Small intestine (tissue), 7 donors: ENCODE measurements around the gene OR6A2. TPM values are rescaled to one million over a fixed set of nuclear protein-coding genes. Genes with fewer than 3 reads are reported as not detected.
"Not testable (repeated sequence)": the region's sequence is repeated elsewhere in the genome, so short reads cannot be mapped to it uniquely, and the experiment has no call there.

Experiments
- DNase-seq, 2 donors: peaks; one replicate each; pipeline versions ENCODE4 v3.0.0 to v3.0.0-alpha.2; 2013
- FAIRE-seq: peaks from 2 replicates; lab custom pipeline; 2012; peaks lifted over from hg19 to GRCh38; lab: Jason Lieb, UNC
- H3K27ac ChIP-seq, 3 donors: one replicate each; pipeline ENCODE4 v1.5.1; 2013; ENCODE audit warnings: low read length in 2 of 3, mild to moderate bottlenecking in 2 of 3, control low read depth in 1 of 3, inconsistent platforms in 1 of 3, low read depth in 1 of 3, moderate library complexity in 1 of 3
- H3K27me3 ChIP-seq, 3 donors: one replicate each; pipeline ENCODE4 v1.6.1; 2013; ENCODE audit warnings: low read length in 3 of 3, inconsistent platforms in 1 of 3; ENCODE audit not compliant: control insufficient read depth in 3 of 3, insufficient read depth in 3 of 3
- H3K36me3 ChIP-seq, 3 donors: one replicate each; pipeline ENCODE4 v1.6.1; 2013; ENCODE audit warnings: low read length in 3 of 3, inconsistent platforms in 1 of 3, low read depth in 1 of 3, mild to moderate bottlenecking in 1 of 3, moderate library complexity in 1 of 3; ENCODE audit not compliant: control insufficient read depth in 3 of 3, insufficient read depth in 2 of 3
- H3K4me1 ChIP-seq, 3 donors: one replicate each; pipeline ENCODE4 v1.6.1; 2013; ENCODE audit warnings: low read length in 2 of 3, inconsistent platforms in 1 of 3, low read depth in 1 of 3, mild to moderate bottlenecking in 1 of 3, moderate library complexity in 1 of 3; ENCODE audit not compliant: control insufficient read depth in 3 of 3, insufficient read depth in 2 of 3
- H3K4me3 ChIP-seq, 3 donors: one replicate each; pipeline ENCODE4 v1.5.1; 2013; ENCODE audit warnings: low read length in 3 of 3, control low read depth in 1 of 3, inconsistent platforms in 1 of 3, low read depth in 1 of 3, mild to moderate bottlenecking in 1 of 3, moderate library complexity in 1 of 3
- H3K9me3 ChIP-seq, 2 donors: one replicate each; pipeline ENCODE4 v1.6.1; 2013; ENCODE audit warnings: low read depth in 1 of 2, low read length in 1 of 2; ENCODE audit not compliant: control insufficient read depth in 2 of 2, insufficient read depth in 1 of 2
- WGBS, 3 donors: extraction: QIAGEN DNeasy Blood & Tissue Kit; methylation state at CpG; one replicate each; pipeline ENCODE4 v1.1.7; 2013; 5-methylcytosine and 5-hydroxymethylcytosine counted together
- polyA plus RNA-seq, 4 donors: library from polyadenylated mRNA; stranded (reverse) in 3 of 4; unstranded in 1 of 4; fragments of 200-250 nt in 3 of 4; fragments of 120-200 nt in 1 of 4; gene quantifications; one replicate each; pipeline versions ENCODE4 v1.2.1 to v1.2.3, GENCODE V29; 2013
- donor health status: healthy with polysubstance abuse.
- donor health status: control.
- donor health status: control.
- donor health status: Bipolar disorder and iron deficiency.
- donor health status: healthy.

OR6A2 gene
- polyA plus RNA-seq, 4 donors, result 0.03 TPM; not detected in 3

- 55 to 75% (median 69%) methylated on average over 5 of the region's 5 CpGs for WGBS, 3 donors
- H3K9me3 ChIP-seq, result no peaks in the 10 kb centered on the region
- no peaks in the 10 kb centered on the region for H3K4me1 ChIP-seq
- H3K36me3 ChIP-seq, result no peaks in the 10 kb centered on the region
- no peak overlapping the region for H3K4me3 ChIP-seq
- FAIRE-seq (no peak), DNase-seq (no peak)
- no peaks in the 10 kb centered on the region for H3K27me3 ChIP-seq
- no peak overlapping the region for H3K27ac ChIP-seq
Observed at GRCh38 chr11:6824136-6824823, 24.8 kb upstream of the OR6A2 start.

- Histone ChIP-seq H3K4me3 (no peak overlapping the region), H3K9me3 (peaks cover 0 to 8% of the 10 kb centered on the region in 2 donors), H3K27me3 (no peaks in the 10 kb centered on the region), H3K36me3 (no peaks in the 10 kb centered on the region), H3K4me1 (no peaks in the 10 kb centered on the region), H3K27ac (no peak overlapping the region)
- FAIRE-seq (no peak), DNase-seq (no peak)
- 86 to 92% (median 90%) methylated on average over 5 of the region's 5 CpGs for WGBS, 3 donors
Observed at GRCh38 chr11:6818967-6819366, 19.5 kb upstream of the OR6A2 start.

GRCh38 chr11:6817694-6818093 lies 18.2 kb upstream of the OR6A2 start:
- Histone ChIP-seq H3K27ac (no peak overlapping the region), H3K27me3 (peaks cover 0 to 1% (median 0%) of the 10 kb centered on the region in 3 donors), H3K9me3 (peaks cover 0 to 8% of the 10 kb centered on the region in 2 donors), H3K4me3 (no peak overlapping the region), H3K4me1 (no peaks in the 10 kb centered on the region), H3K36me3 (no peaks in the 10 kb centered on the region)
- FAIRE-seq (no peak), DNase-seq (no peak)
- WGBS, 3 donors, result 32 to 67% (median 63%) methylated on average over 1 of the region's 1 CpG

DNA sequence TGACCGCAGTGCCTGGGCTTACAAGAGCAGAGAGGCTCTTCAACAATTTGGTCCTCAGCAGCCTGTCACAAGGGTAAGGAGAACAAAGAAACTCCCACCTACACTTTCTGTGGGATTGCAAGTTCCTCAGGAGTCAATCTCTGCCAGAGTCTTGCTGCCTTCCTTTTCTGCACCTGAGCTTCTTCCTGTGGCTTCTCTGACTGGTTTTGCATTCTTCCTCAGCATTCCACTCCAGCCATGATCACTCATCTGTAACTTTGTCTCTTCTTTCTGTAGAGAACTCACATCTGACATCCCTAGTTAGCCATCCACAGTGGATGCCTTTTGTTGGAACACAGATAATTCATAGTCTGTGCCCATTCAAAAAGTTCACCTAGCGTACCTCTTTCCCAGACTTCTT lies 14.2 kb upstream of the OR6A2 start:
- WGBS, 3 donors, result 68 to 81% (median 71%) methylated on average over 2 of the region's 2 CpGs
- Histone ChIP-seq H3K9me3 (peaks cover 0 to 5% of the 10 kb centered on the region in 2 donors), H3K27me3 (peaks cover 0 to 1% (median 0%) of the 10 kb centered on the region in 3 donors), H3K4me1 (no peaks in the 10 kb centered on the region), H3K4me3 (no peak overlapping the region), H3K27ac (no peak overlapping the region), H3K36me3 (no peaks in the 10 kb centered on the region)
- FAIRE-seq (no peak), DNase-seq (no peak)

DNA sequence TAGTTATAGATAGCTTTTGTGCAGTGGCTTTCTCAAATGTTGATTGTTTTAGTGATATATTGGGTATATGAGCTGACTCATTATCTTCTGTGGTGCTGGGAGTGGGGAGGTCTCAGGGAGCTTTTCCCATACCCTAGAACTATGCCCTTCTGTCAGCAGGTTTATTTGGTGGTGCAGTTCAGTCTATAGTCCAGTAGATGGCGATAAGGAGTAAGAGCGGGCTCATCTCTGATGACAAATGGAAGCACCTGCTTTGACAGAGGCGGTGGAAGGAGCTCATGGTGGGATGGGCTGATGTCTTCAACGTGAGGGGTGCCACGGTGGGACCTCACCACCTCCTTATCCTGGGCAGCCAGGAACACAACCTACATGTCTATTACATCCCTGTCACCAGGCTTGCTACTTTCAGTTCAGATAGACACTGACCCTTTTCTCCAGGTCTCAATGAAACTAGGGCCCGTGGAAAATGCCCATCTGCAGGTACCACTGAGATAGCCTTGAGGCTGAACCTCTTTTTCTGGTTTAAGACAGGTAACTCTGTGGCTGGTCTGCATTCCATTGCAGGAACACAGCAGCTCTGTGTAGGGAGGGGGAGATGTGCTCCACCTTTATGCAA lies 13.0 kb upstream of the OR6A2 start:
- FAIRE-seq (no peak), DNase-seq (peak; percentile 32 to 57)
- 15 to 18% (median 16%) methylated on average over 6 of the region's 6 CpGs for WGBS, 3 donors

DNA sequence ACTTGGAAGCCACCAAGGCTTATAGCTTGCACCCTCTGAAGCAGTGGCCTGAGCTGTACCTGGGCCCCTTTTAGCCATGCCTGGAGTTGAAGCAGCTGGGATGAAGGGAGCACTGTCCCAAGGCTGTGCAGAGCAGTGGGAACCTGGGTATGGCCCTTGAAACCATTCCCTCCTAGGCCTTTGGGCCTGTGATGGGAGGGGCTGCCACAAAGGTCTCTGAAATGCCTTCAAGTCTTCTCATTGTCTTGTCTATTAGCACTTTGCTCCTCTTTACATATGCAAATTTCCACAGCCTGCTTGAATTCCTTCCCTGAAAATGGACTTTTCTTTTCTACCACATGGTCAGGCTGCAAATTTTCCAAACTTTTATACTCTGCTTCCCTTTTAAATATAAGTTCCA lies 1.6 kb upstream of the OR6A2 start:
- H3K9me3 ChIP-seq, DNase-seq, H3K36me3 ChIP-seq, H3K27me3 ChIP-seq, H3K4me3 ChIP-seq, H3K27ac ChIP-seq, FAIRE-seq, H3K4me1 ChIP-seq: not testable (repeated sequence)

More for the DNA sequence above, 13.0 kb upstream of the OR6A2 start:
- no peaks in the 10 kb centered on the region for H3K4me1 ChIP-seq
- no peaks in the 10 kb centered on the region for H3K9me3 ChIP-seq
- no peaks in the 10 kb centered on the region for H3K36me3 ChIP-seq
- no peak overlapping the region for H3K27ac ChIP-seq
- no peak overlapping the region for H3K4me3 ChIP-seq
- H3K27me3 ChIP-seq, result peaks cover 0 to 1% (median 0%) of the 10 kb centered on the region in 3 donors

DNA sequence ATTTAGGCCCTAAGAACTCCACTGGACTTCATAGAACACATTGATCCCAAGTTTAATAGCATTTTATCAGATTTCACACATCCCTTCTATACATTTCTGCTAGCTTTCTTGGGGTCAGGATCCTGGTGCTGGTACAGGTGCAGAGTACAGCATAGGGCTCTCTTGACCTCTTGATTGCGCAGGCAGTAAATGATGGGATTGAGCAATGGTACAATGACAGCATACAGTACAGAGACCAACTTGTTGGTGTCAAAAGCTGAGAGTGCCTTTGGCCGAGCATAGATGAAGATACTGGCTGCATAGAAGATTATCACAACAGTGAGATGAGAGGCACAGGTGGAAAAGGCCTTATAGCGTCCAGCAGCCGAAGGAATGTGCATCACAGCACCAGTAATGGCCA lies 4.8 kb downstream of the OR6A2 start:
- no peak for FAIRE-seq
- WGBS, 3 donors, result 68 to 88% (median 85%) methylated on average over 4 of the region's 4 CpGs

GRCh38 chr11:6790546-6790945 lies 8.9 kb downstream of the OR6A2 start:
- Histone ChIP-seq H3K4me1 (no peaks in the 10 kb centered on the region), H3K27me3 (no peaks in the 10 kb centered on the region), H3K4me3 (no peak overlapping the region), H3K9me3 (no peaks in the 10 kb centered on the region), H3K27ac (no peak overlapping the region), H3K36me3 (no peaks in the 10 kb centered on the region)
- WGBS, 3 donors, result 69 to 80% (median 77%) methylated on average over 2 of the region's 2 CpGs
- FAIRE-seq (no peak), DNase-seq (no peak)

More for the DNA sequence above, 4.8 kb downstream of the OR6A2 start:
- peak in 1 of 2 donors; percentile 55 for DNase-seq
- Histone ChIP-seq H3K9me3 (no peaks in the 10 kb centered on the region), H3K4me3 (no peak overlapping the region), H3K4me1 (no peaks in the 10 kb centered on the region), H3K36me3 (no peaks in the 10 kb centered on the region), H3K27ac (no peak overlapping the region), H3K27me3 (no peaks in the 10 kb centered on the region)
